GM12892 (cell line): ENCODE data around the gene VAMP4.

Experiments
- POLR2A ChIP-seq: IDR thresholded peaks from 2 replicates; pipeline ENCODE4 v1.6.1; 2011; ENCODE audit warnings: low read depth, low read length, control low read depth
- POLR2AphosphoS5 ChIP-seq: IDR thresholded peaks from 2 replicates; pipeline ENCODE4 v1.6.1; 2011; ENCODE audit warnings: low read depth, low read length, control low read depth
- TAF1 ChIP-seq: IDR thresholded peaks from 2 replicates; pipeline ENCODE4 v1.6.1; 2011; ENCODE audit warnings: low read depth, mild to moderate bottlenecking, control low read depth, low read length, borderline replicate concordance

DNA sequence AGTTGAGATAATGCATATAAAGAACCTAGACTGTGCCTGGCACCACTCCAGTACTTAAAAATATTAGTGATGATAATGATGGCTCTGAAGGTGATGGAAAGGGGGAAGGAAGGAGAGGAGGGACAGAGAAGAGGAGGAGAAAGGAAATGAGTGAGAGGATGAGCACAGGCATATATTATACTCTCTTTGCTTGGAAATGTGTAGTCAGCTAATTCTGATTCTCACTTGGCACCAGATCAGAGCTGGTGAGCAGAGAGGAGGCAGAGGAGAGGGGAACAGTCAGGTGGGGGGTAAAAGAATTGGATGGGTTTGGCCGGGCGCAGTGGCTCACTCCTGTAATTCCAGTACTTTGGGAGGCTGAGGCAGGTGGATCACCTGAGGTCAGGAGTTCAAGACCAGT lies 65.0 kb downstream of the VAMP4 start:
- TF ChIP-seq POLR2A (no peak), POLR2AphosphoS5 (no peak), TAF1 (no peak)
